Muscle of leg (tissue), 11 donors: Measurements from ENCODE around the gene LYL1. TPM values are rescaled to one million over a fixed set of nuclear protein-coding genes. Genes with fewer than 3 reads are reported as not detected.

ENCODE experiments used
- DNase-seq: peaks from one replicate; pipeline ENCODE4 v3.0.0; 2013
- H3K27ac ChIP-seq: one replicate; pipeline ENCODE4 v1.5.1; 2013; ENCODE audit warnings: mild to moderate bottlenecking, low read length, control low read depth
- H3K27me3 ChIP-seq: one replicate; pipeline ENCODE4 v1.6.1; 2013; ENCODE audit warnings: low read length; ENCODE audit not compliant: control insufficient read depth, insufficient read depth
- H3K36me3 ChIP-seq: one replicate; pipeline ENCODE4 v1.6.1; 2013; ENCODE audit warnings: low read length; ENCODE audit not compliant: control insufficient read depth, insufficient read depth
- H3K4me1 ChIP-seq: one replicate; pipeline ENCODE4 v1.6.1; 2013; ENCODE audit warnings: low read length; ENCODE audit not compliant: control insufficient read depth, insufficient read depth
- H3K4me3 ChIP-seq: one replicate; pipeline ENCODE4 v1.5.1; 2013; ENCODE audit warnings: low read length, control low read depth
- H3K9me3 ChIP-seq: replicated peaks from 2 replicates; pipeline ENCODE4 v1.6.1; 2013; ENCODE audit warnings: low read depth, low read length; ENCODE audit not compliant: control insufficient read depth
- WGBS: methylation state at CpG from one replicate; pipeline ENCODE4 v1.1.5; 2013; ENCODE audit warnings: missing lambda C conversion rate; ENCODE audit not compliant: insufficient coverage; 5-methylcytosine and 5-hydroxymethylcytosine counted together
- polyA plus RNA-seq, 8 donors: library from polyadenylated mRNA; unstranded; fragments of 120-200 nt; gene quantifications; one replicate each; pipeline versions ENCODE4 v1.2.1 to v1.2.3, GENCODE V29; 2013; ENCODE audit warnings: inconsistent platforms in 1 of 8, low replicate concordance in 1 of 8; ENCODE audit not compliant: insufficient read length in 8 of 8, insufficient read depth in 1 of 8
- total RNA-seq: library from RNA; stranded (reverse); fragments of 120-200 nt; gene quantifications from one replicate; pipeline ENCODE4 v1.2.4, GENCODE V29; 2013

LYL1 gene
- total and polyA plus RNA-seq, 9 donors: 3.7 to 6.7 (median 5.6) TPM

DNA sequence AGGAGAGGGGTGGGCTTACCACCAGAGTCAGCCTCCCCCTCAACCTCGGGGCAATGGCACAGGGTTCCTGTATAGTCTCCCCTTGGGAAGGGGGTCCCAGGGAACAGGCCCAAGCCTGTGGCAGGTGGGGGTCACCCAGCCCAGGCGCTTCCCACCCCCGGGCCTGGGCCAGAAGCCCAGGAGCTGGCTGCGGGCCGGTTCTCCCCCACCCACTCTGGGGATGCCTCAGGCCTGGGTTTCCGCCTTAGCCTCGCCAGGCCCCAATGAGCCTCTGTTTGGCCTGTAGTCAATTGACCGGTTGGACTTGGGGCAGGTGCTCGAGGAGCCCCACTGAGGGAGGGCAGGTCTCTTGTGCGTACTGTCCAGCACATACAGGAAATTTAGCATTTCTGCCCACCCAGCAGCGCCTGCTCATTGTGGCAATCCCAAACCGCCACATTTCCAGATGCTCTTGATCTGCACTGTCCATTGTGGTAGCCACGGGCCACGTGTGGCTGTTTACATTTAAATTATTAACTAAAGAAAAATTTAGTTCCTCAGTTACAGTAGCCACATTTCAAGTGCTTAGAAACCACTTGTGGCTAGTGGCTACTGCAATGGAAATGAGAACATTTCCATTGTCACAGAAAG is 9.9 kb downstream of the LYL1 start:
- H3K27me3 ChIP-seq: peaks cover 16% of the 10 kb centered on the region
- peak overlapping the region; percentile 91 for H3K27ac ChIP-seq
- H3K4me1 ChIP-seq: peaks cover 69% of the 10 kb centered on the region
- H3K36me3 ChIP-seq: peaks cover 52% of the 10 kb centered on the region
- no peaks in the 10 kb centered on the region for H3K9me3 ChIP-seq
- DNase-seq: no peak
- no peak overlapping the region for H3K4me3 ChIP-seq
- 14% methylated on average over 5 of the region's 14 CpGs for WGBS

DNA sequence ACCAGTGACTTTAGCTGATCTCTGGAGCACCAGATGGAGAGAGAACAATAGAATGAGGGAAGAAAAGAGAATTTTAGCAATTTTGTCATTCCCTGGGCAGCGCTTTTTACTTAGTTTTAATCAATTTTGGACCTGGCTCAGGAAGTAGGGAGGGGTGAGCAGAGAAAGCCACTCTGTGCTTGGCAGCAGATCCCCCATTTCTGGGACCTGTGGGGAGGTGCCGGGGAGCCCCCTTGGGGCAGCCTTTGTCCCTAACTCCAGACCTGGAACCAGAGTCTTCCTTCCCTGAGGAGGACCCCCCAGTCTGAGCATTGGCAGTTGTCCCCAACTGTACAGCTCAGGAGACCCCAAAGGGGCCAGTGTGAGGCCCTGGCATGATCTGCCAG is 10.5 kb downstream of the LYL1 start:
- peak overlapping the region; percentile 91 for H3K27ac ChIP-seq
- no peak overlapping the region for H3K4me3 ChIP-seq
- H3K27me3 ChIP-seq: peaks cover 11% of the 10 kb centered on the region
- H3K9me3 ChIP-seq: no peaks in the 10 kb centered on the region
- 62% methylated on average over 1 of the region's 2 CpGs for WGBS
- H3K36me3 ChIP-seq: peaks cover 57% of the 10 kb centered on the region
- no peak for DNase-seq
- H3K4me1 ChIP-seq: peaks cover 68% of the 10 kb centered on the region

DNA sequence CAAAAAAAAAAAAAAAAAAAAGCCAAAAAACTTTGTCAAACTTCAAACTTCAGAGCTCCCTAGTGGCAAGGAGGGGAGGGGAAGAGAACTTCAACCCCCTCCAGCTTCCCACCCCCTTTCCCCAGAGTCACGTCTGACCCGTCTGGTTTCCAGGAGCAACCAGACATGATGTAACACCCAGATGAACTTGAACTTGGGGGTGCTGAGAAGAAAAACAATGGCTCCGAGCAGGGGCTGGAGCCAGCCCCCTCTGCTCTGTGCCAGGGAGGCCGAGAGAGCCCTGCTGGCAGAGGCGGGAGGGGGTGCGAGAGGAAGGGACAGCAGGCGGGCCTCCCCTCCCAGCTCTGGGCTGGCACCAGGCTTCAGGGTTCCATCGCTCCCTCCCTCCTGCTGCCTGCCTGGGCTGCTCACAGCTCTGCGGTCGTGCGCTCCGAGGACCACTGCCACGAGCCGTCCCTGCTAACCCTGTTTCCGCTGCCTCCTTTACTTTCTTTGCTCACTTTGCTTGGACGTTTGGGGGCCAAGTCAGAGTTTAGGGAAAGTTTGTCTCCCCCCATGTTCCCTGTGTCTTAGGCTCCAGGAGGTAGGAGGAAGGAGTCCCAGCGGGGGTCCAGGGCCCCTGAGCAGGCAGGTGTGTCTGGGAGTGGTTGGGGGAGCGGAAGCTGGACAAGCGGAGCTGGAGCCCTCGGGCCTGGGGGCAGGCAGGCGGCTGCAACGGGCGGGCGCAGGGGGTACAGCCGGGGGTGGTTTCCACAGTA is 11.1 kb downstream of the LYL1 start:
- DNase-seq: peak; percentile 97
- Histone ChIP-seq H3K27me3 (peaks cover 7% of the 10 kb centered on the region), H3K36me3 (peaks cover 63% of the 10 kb centered on the region), H3K4me3 (no peak overlapping the region), H3K4me1 (peaks cover 68% of the 10 kb centered on the region), H3K9me3 (no peaks in the 10 kb centered on the region), H3K27ac (peak overlapping the region; percentile 91)
- 14% methylated on average over 13 of the region's 25 CpGs for WGBS

DNA sequence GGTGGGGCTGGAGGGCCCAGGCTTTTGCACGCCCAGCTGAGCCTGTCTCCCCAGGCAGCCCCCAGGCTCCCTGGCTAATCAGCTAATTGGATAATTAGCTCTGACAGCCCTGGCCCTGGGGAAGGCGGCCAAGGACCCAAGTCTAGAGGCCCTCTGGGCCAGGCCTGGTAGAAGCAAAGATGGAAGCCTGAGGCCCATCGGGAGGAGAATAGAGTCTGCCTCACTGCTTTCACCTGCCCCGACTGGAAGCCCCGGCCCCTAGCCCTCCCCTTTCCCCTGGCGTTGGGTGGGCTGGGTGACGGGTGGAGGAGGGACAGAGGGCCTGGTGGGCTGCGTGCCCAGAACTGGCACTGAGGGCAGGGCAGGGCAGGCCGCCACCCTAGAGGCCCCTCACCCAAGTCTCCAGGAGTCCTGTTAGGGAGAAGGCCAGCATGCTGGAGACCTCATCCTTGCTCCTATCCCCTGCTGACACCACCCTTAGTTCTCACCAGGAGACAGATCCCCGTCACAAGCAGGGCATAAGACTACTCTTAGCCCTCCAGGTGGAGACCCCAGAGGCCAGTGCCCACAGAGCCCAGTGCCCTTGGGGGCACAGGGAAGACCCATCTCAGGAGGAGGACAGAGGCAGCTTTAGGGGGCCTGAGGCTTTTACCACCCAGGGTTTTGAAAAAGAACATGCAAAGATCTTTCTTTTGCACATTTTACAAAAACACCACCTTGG is 12.0 kb downstream of the LYL1 start:
- Histone ChIP-seq H3K9me3 (no peaks in the 10 kb centered on the region), H3K4me1 (peaks cover 64% of the 10 kb centered on the region), H3K27ac (peak overlapping the region; percentile 91), H3K27me3 (peaks cover 2% of the 10 kb centered on the region), H3K36me3 (peaks cover 66% of the 10 kb centered on the region), H3K4me3 (no peak overlapping the region)
- no peak for DNase-seq
- WGBS: 59% methylated on average over 3 of the region's 10 CpGs

DNA sequence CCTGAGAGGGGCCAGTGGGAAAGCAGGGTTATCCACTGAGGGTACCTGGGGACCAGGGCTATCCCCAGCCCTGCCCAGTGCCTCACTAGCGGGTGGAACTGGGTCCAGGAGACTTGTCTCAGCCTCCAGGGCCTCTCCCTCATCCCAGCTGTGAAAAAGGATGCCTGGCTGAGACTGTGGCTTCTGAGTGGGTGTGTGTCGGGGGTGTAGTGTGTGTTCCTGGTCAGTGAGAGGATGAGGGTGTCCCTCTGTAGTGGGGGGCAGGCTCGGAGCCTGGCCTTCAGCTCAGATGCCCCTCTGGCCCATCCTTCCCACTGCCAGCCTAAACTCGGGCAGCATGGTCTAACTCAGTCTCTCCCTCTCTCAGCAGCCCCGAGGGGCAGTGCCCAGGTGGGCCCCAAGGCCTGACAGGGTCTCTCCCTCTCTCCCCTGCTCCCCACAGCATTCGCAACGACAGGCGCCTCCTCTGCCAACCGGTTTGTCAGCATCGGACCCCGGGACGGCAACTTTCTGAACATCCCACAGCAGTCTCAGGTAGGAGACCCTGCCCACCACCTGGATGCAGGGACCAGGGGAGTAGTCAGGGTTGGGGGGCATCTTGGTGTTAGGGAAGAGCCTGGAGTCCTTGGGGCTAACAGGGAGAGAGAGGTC is 12.7 kb downstream of the LYL1 start:
- Histone ChIP-seq H3K4me1 (peaks cover 61% of the 10 kb centered on the region), H3K36me3 (peaks cover 68% of the 10 kb centered on the region), H3K27ac (peak overlapping the region; percentile 91), H3K27me3 (no peaks in the 10 kb centered on the region), H3K9me3 (no peaks in the 10 kb centered on the region), H3K4me3 (no peak overlapping the region)
- 58% methylated on average over 3 of the region's 12 CpGs for WGBS
- no peak for DNase-seq

DNA sequence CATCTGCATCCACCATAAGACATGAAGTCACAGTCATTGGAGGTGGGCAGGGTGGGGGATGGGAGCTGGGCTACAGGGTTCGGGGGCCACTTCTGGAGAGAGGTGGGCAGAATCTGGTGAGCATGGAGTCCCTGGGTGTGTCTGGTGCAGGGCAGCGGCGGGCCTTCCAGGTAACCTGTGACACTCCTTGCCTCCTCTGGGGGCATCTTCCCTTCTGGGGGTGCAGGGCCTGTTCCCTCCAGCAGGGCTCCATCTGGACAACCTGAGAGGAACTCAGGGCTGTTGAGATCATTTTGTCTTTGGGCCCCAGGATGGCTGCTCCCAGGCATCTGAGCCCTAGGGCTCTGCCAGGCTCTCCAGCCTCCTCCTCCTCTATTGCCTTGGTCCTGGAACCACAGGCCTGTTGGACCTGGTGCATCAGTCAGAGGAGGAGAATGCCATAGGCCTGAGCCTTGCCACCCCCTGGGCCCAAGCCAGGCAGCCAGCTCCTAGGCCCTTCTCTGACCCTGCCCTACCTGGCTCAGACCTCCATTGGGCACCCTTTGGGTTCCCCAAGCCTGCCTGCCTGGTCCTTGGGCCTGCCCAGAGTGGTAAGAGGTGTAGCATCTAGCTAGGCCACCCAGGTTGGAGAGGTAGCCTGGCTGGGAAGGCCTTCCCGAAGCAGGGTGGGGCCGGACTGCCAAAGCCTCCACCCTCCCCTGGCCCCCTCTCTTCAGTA is 13.4 kb downstream of the LYL1 start:
- 67% methylated on average over 2 of the region's 5 CpGs for WGBS
- Histone ChIP-seq H3K27me3 (no peaks in the 10 kb centered on the region), H3K36me3 (peaks cover 70% of the 10 kb centered on the region)

DNA sequence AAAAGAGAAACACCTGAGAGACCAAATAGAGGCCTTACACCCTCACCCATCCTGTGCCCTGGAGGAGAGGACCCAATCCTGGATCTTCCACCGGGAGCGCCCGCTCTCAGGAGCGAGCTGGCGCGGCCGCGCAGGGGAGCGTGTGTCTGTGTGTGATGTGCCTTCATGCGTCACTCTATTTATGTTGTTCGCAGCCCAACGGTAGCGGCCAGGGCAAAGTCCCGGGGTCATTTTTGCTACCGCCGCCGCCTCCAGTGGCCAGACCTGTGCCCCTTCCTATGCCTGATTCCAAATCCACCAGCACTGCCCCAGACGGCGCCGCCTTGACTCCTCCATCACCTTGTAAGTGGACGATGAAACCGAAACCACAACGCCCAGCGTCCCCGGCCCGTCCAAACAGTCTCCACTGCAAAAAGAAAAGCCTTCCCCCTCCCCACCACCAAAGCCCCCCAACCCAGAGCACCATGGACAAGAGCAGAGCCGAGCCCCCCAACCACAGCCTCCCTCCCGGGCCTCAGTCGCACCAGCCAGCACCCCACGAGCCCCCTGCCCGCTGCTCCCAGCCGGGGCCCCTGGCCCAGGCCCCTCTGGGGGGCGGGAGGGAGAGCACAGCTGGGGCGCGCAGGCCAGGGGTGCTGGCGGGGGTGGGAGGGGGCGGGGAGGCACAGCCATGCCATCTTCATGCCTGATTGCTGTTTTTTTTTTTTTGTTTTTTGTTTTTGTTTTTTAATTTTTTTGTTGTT is 14.7 kb downstream of the LYL1 start:
- no peak overlapping the region for H3K4me3 ChIP-seq
- no peaks in the 10 kb centered on the region for H3K27me3 ChIP-seq
- no peaks in the 10 kb centered on the region for H3K9me3 ChIP-seq
- WGBS: 78% methylated on average over 18 of the region's 37 CpGs
- peaks cover 77% of the 10 kb centered on the region for H3K36me3 ChIP-seq
- DNase-seq: no peak
- peak overlapping the region; percentile 20 for H3K27ac ChIP-seq
- peaks cover 49% of the 10 kb centered on the region for H3K4me1 ChIP-seq

More for the DNA sequence above, 13.4 kb downstream of the LYL1 start:
- H3K4me3 ChIP-seq: no peak overlapping the region
- DNase-seq: no peak
- peak overlapping the region; percentile 91 for H3K27ac ChIP-seq
- no peaks in the 10 kb centered on the region for H3K9me3 ChIP-seq
- peaks cover 55% of the 10 kb centered on the region for H3K4me1 ChIP-seq

DNA sequence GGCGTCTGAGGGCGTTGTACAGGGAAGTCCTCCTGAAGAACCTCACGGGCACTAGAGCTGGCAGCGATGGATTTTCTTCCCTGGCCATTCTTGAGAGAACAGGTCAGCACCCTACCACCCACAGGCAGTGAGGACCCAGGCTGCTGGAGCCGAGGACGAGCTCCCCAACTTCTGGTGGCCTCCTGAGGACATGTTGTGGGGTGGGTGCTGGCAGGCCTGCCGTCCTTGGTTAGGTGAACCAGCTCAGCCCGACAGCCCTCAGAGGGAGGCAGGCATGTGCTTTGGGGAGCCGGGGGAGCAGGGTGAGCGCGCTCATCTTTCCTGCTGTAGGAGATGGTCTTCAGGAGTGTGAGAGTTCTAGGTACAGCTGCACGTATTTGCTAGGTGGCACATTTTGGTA is 15.4 kb downstream of the LYL1 start:
- DNase-seq: no peak
- Histone ChIP-seq H3K4me1 (peaks cover 49% of the 10 kb centered on the region), H3K4me3 (no peak overlapping the region), H3K27me3 (no peaks in the 10 kb centered on the region), H3K27ac (no peak overlapping the region), H3K9me3 (no peaks in the 10 kb centered on the region), H3K36me3 (peaks cover 80% of the 10 kb centered on the region)
- WGBS: 85% methylated on average over 3 of the region's 12 CpGs

DNA sequence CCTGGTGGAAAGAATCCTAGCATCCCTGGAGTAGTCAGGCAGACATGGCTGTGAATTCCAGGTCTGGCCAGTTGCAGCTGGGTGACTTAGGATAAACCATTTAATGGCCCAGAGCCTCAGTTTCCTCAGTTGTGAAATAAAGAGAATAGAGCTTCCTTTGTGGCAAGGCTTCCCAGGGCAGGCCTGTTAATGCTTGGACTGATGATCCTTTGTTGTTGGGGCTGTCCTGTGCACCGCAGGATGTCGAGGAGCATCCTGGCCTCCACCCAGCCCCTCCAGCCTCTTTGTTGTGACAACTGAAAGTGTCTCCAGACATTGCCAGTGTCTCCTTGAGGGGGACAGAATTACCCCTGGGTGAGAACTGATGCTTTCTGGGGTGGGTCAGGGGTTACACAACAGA is 16.3 kb downstream of the LYL1 start:
- H3K4me3 ChIP-seq: no peak overlapping the region
- no peak for DNase-seq
- H3K27me3 ChIP-seq: no peaks in the 10 kb centered on the region
- H3K36me3 ChIP-seq: peaks cover 89% of the 10 kb centered on the region
- WGBS: no CpG with 5 or more reads among the region's 2 CpGs
- no peak overlapping the region for H3K27ac ChIP-seq
- H3K9me3 ChIP-seq: no peaks in the 10 kb centered on the region
- H3K4me1 ChIP-seq: peaks cover 43% of the 10 kb centered on the region
